Measurements from ENCODE around the gene DEFB110. TPM values are rescaled to one million over a fixed set of nuclear protein-coding genes. Genes with fewer than 3 reads are reported as not detected.

Gene DEFB110
- total and polyA plus RNA-seq, 5 donors, result not detected

DNA sequence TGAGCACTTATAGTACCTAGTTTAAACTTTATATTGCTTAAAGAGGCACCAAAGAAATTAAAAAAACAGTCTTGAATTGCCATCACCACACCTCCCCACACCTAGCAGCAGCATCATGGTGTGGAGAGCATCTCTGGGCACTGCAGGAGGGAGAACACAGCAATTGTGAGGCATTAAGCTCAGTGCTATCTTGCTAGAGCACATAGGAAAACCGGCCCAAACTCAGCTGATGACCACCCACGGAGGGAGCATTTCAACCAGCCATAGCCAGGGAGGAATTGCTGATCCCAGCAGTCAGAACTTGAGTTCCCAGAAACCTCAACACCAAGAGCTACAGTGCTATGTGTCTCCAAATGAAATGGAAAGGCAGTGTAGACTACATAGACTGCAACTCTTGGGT lies 32.9 kb downstream of the DEFB110 start:
- no peaks in the 10 kb centered on the region for H3K9me3 ChIP-seq (ENCODE audit: control insufficient read depth, low read length)
- H3K27me3 ChIP-seq (ENCODE audit: control insufficient read depth, insufficient read depth), result no peaks in the 10 kb centered on the region
- intact Hi-C loops (cut with DNase I), result no loop called here
- no peak overlapping the region for H3K27ac ChIP-seq (ENCODE audit: low read length)
- no peaks in the 10 kb centered on the region for H3K4me1 ChIP-seq (ENCODE audit: control insufficient read depth, insufficient read depth, low read length)
- DNase-seq (no peak), ATAC-seq (no peak)
- WGBS, result 58% methylated on average over 2 of the region's 2 CpGs
- no peak overlapping the region for H3K4me3 ChIP-seq (ENCODE audit: low read length)

DNA sequence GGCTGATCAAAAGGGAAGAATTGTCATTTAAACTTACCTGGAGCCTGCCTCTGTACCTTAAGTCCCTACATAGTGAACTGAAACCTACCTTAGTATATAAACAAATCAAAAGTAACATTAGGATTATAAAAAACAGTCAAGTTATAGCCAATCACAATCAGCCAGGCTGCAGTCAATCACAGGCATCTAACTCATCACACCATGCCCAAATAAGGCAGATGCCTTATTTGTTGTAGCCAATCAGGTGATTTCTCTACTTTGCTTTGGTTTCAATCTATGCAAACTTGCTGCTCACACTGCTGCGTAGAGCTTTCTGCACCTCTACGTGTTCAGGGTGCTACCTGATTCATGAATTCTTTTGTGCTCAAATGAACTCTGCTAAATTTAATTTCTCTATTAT lies 34.0 kb downstream of the DEFB110 start:
- Histone ChIP-seq H3K4me1 (ENCODE audit: control insufficient read depth, insufficient read depth, low read length) (no peaks in the 10 kb centered on the region), H3K9me3 (ENCODE audit: control insufficient read depth, low read length) (no peaks in the 10 kb centered on the region), H3K27ac (ENCODE audit: low read length) (no peak overlapping the region), H3K27me3 (ENCODE audit: control insufficient read depth, insufficient read depth) (no peaks in the 10 kb centered on the region), H3K4me3 (ENCODE audit: low read length) (no peak overlapping the region)
- intact Hi-C loops (cut with DNase I), result no loop called here
- WGBS, result 89% methylated on average over 2 of the region's 2 CpGs
- DNase-seq, result no peak
- ATAC-seq, result no peak

DNA sequence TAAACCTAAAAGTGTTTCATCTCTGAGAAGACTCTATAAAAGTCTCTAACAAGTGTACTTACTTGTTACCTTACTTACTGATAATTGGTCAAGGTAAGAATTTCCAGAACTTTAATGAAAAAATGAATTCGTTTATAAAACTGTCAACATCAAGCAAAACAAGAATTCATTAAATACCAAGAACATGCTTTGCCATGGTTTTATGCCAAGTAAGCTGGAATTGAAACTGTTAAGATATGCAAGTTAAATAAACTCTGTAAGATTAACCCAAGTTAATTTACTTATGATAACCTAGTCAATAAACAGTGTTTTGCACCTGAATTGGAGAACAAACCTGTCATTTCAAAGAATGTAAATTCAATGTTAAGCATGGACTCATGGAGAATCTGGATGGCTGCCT lies 35.2 kb downstream of the DEFB110 start:
- Histone ChIP-seq H3K4me1 (ENCODE audit: control insufficient read depth, insufficient read depth, low read length) (no peaks in the 10 kb centered on the region), H3K4me3 (ENCODE audit: low read length) (no peak overlapping the region), H3K27ac (ENCODE audit: low read length) (no peak overlapping the region), H3K27me3 (ENCODE audit: control insufficient read depth, insufficient read depth) (no peaks in the 10 kb centered on the region), H3K9me3 (ENCODE audit: control insufficient read depth, low read length) (no peaks in the 10 kb centered on the region)
- DNase-seq (no peak), ATAC-seq (no peak)
- 52% methylated on average over 1 of the region's 1 CpG for WGBS
- intact Hi-C loops (cut with DNase I), result no loop called here

DNA sequence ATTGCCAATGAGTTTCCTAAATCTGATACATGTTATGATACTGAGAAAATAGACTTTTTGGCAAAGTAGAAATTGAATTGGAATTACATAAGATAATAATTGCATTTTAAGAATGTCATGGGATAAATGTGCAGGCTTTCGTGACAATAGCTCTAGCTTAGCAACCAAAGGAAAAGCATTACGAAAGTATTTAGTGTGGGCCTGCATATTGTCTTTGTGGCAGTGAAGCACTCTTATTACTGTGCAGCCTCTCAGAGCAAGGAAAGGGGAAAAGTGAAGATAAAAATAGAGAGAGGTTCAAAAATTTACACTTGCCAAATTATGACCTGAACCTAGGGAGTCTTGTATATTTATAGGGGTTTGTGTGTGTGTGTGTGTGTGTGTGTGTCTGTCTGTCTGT lies 39.7 kb downstream of the DEFB110 start:
- Histone ChIP-seq H3K27ac (ENCODE audit: low read length) (no peak overlapping the region), H3K9me3 (ENCODE audit: control insufficient read depth, low read length) (no peaks in the 10 kb centered on the region), H3K4me1 (ENCODE audit: control insufficient read depth, insufficient read depth, low read length) (no peaks in the 10 kb centered on the region), H3K4me3 (ENCODE audit: low read length) (no peak overlapping the region), H3K27me3 (ENCODE audit: control insufficient read depth, insufficient read depth) (no peaks in the 10 kb centered on the region)
- DNase-seq, result no peak
- no peak for ATAC-seq
- intact Hi-C loops (cut with DNase I), result no loop called here
- WGBS, result 80% methylated on average over 2 of the region's 2 CpGs

DNA sequence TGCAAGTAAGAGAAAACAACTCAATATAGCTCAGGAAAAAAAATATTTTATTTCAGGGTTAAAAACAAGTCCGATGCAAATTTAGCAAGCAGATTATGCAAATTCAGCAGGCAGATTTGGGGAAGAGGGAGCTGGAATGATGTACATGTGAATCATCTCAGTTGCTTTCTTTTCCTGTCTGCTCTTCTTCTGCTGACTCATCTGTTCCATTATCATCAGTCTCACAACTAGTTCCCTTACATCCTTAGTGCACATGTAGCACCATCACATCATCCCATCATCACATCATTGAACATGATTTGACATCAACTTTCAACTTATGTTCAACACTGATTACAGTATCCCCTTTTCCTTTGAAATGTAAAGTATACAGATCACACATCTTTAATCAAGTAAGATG lies 40.9 kb downstream of the DEFB110 start:
- H3K27ac ChIP-seq (ENCODE audit: low read length), result no peak overlapping the region
- no peak overlapping the region for H3K4me3 ChIP-seq (ENCODE audit: low read length)
- DNase-seq (no peak), ATAC-seq (no peak)
- H3K4me1 ChIP-seq (ENCODE audit: control insufficient read depth, insufficient read depth, low read length), result no peaks in the 10 kb centered on the region
- WGBS, result 82% methylated on average over 1 of the region's 1 CpG
- no peaks in the 10 kb centered on the region for H3K27me3 ChIP-seq (ENCODE audit: control insufficient read depth, insufficient read depth)
- intact Hi-C loops (cut with DNase I), result no loop called here
- no peaks in the 10 kb centered on the region for H3K9me3 ChIP-seq (ENCODE audit: control insufficient read depth, low read length)

DNA sequence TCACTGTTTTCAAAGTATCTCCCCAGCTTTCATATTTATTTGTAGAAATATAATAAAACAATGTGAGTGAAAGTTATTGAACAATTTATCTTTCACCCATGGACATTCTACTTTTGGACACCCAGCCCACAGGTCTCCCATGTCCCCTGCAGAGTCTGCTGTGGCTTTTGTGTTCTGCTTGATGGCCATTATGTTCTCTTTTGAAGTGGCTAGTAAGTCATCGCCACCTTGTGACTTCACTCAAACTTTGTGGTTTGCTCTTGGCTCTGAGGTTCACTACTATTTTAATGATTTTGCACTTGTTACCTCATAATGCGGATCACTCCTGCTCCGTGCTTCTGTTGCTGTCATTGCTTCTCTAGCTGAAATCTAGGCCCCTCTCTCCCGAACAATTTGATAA lies 42.2 kb downstream of the DEFB110 start:
- no peak overlapping the region for H3K27ac ChIP-seq (ENCODE audit: low read length)
- no peaks in the 10 kb centered on the region for H3K9me3 ChIP-seq (ENCODE audit: control insufficient read depth, low read length)
- DNase-seq (no peak), ATAC-seq (no peak)
- no peaks in the 10 kb centered on the region for H3K4me1 ChIP-seq (ENCODE audit: control insufficient read depth, insufficient read depth, low read length)
- H3K4me3 ChIP-seq (ENCODE audit: low read length), result no peak overlapping the region
- intact Hi-C loops (cut with DNase I), result no loop called here
- WGBS, result 82% methylated on average over 4 of the region's 4 CpGs
- no peaks in the 10 kb centered on the region for H3K27me3 ChIP-seq (ENCODE audit: control insufficient read depth, insufficient read depth)

DNA sequence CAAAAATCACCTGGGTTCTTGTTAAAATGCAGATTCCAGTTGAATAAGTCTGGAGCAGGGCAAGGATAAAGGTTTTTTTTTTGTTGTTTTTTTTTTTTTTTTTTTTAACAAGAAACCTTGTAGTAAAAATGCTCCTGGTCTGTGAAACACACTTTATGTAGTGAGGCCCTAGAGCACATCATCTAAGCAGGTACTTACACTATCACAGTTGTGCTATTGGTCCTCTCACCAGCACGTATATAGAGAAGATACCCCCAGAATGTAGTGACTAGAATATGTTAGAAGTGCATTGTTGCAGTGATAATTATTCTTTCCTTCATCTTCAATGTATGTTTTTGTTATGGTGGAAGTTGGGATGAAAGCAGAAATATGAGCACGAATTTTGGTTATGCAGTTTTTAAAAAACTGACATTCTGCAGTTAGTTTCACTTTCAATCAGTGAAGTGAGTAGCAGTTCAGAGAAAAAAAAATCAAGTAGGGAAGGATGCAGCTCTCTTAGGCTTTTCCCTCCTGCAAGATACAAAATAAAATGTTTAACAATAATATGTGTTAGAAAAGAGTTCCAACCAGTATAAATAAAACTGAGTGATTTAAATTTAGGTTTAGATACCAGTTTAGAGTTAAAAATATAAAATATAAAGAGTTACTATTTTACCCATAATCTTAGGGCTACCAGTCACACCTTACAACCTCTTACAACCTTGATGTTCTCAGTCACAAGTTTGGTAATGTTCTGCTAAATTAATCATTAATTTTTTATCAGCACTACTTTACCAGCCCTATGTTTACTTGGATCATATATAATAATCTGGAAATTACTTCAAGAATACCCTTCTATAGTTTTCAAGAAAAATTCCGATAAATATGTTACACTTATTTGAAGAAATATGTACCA lies 43.2 kb downstream of the DEFB110 start:
- Histone ChIP-seq H3K4me3 (ENCODE audit: low read length) (no peak overlapping the region), H3K27ac (ENCODE audit: low read length) (no peak overlapping the region), H3K4me1 (ENCODE audit: control insufficient read depth, insufficient read depth, low read length) (no peaks in the 10 kb centered on the region), H3K9me3 (ENCODE audit: control insufficient read depth, low read length) (no peaks in the 10 kb centered on the region), H3K27me3 (ENCODE audit: control insufficient read depth, insufficient read depth) (no peaks in the 10 kb centered on the region)
- intact Hi-C loops (cut with DNase I), result no loop called here
- DNase-seq, result no peak
- ATAC-seq, result no peak
- 43% methylated on average over 3 of the region's 3 CpGs for WGBS

DNA sequence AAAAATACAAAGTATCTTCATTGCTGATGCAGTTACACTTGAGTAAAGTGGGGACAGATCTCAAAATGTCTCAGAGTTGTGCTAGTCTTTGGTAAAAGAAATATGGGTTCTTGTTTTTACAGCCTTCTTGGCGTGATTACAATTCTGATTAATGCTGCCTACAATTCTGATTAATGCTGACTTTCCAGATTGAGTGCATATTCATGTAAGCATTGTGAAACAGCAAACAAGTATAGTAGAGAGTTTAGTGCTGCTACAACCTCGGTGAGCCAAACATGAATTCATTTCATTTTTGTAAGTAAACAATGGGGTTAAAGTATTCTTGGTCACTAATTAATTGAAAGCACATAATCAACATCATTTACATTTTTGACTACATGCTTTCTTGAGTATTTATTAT lies 52.2 kb downstream of the DEFB110 start, which contains the start of gene DEFB113:
Gene DEFB113 (minus strand): TSS at position 21 of the 400 bp plus-strand sequence. CDS start 0 bp downstream, at position 21.
- H3K27ac ChIP-seq (ENCODE audit: low read length), result no peak within 1 kb of the TSS
- intact Hi-C loops (cut with DNase I), result no loop called here
- H3K4me1 ChIP-seq (ENCODE audit: control insufficient read depth, insufficient read depth, low read length), result no peaks in the 10 kb centered on the region
- WGBS, result 53% methylated on average over 2 of the region's 2 CpGs
- no peaks in the 10 kb centered on the region for H3K27me3 ChIP-seq (ENCODE audit: control insufficient read depth, insufficient read depth)
- no peaks in the 10 kb centered on the region for H3K9me3 ChIP-seq (ENCODE audit: control insufficient read depth, low read length)
- DNase-seq (no peak), ATAC-seq (no peak)
- H3K4me3 ChIP-seq (ENCODE audit: low read length), result no peak within 1 kb of the TSS

Other genes starting within 250 kb of the DEFB110 start
- not detected for gene PGK2, start 234.7 kb downstream of the DEFB110 start, total RNA-seq
- gene PGK2, start 234.7 kb downstream of the DEFB110 start, polyA plus RNA-seq, result not detected
- not detected for gene CRISP1, start 155.5 kb downstream of the DEFB110 start, total RNA-seq
- not detected for gene CRISP1, start 155.5 kb downstream of the DEFB110 start, polyA plus RNA-seq
- not detected for gene DEFB114, start 57.8 kb downstream of the DEFB110 start, total RNA-seq
- gene DEFB114, start 57.8 kb downstream of the DEFB110 start, polyA plus RNA-seq, result not detected
- not detected for gene DEFB113, start 52.4 kb downstream of the DEFB110 start, total RNA-seq
- gene DEFB113, start 52.4 kb downstream of the DEFB110 start, polyA plus RNA-seq, result not detected
- gene DEFB112, start 27.9 kb upstream of the DEFB110 start, total RNA-seq, result not detected
- gene DEFB112, start 27.9 kb upstream of the DEFB110 start, polyA plus RNA-seq, result not detected